ENCODE measurements around the gene AGMAT.

The AGMAT gene

GRCh38 chr1:15550573-15550972, 34.3 kb downstream of the AGMAT start:
- H3K27ac ChIP-seq = no peak overlapping the region
- TF ChIP-seq ZFX (IDR thresholded peaks at IDR 0.05; ENCODE audit: borderline replicate concordance) (no peak), CTCF (IDR thresholded peaks at IDR 0.05) (no peak)

GRCh38 chr1:15546641-15547040, 38.2 kb downstream of the AGMAT start:
- no peak for TF ChIP-seq CTCF (IDR thresholded peaks at IDR 0.05)
- TF ChIP-seq ZFX (IDR thresholded peaks at IDR 0.05; ENCODE audit: borderline replicate concordance) = no peak
- no peak overlapping the region for H3K27ac ChIP-seq

- no peak for TF ChIP-seq ZFX (IDR thresholded peaks at IDR 0.05; ENCODE audit: borderline replicate concordance)
- TF ChIP-seq CTCF (IDR thresholded peaks at IDR 0.05) = no peak
- H3K27ac ChIP-seq = no peak overlapping the region
Observed at GRCh38 chr1:15543589-15544568, 41.0 kb downstream of the AGMAT start.

- no peak overlapping the region for H3K27ac ChIP-seq
- no peak for TF ChIP-seq ZFX (IDR thresholded peaks at IDR 0.05; ENCODE audit: borderline replicate concordance)
- no peak for TF ChIP-seq CTCF (IDR thresholded peaks at IDR 0.05)
Observed at GRCh38 chr1:15543251-15543588, 41.6 kb downstream of the AGMAT start.

- no peak for TF ChIP-seq ZFX (IDR thresholded peaks at IDR 0.05; ENCODE audit: borderline replicate concordance)
- no peak for TF ChIP-seq CTCF (IDR thresholded peaks at IDR 0.05)
- no peak overlapping the region for H3K27ac ChIP-seq
Observed at GRCh38 chr1:15542388-15543250, 42.2 kb downstream of the AGMAT start.

GRCh38 chr1:15541231-15541792, 43.5 kb downstream of the AGMAT start:
- no peak overlapping the region for H3K27ac ChIP-seq
- TF ChIP-seq ZFX (IDR thresholded peaks at IDR 0.05; ENCODE audit: borderline replicate concordance) (no peak), CTCF (IDR thresholded peaks at IDR 0.05) (no peak)
